Dedifferentiated amniotic fluid mesenchymal stem cell (primary cell): ENCODE measurements around the gene C9orf40.

Source experiments
- DNase-seq: peaks from one replicate; pipeline ENCODE4 v3.0.0-alpha.2; 2016; ENCODE audit errors: extremely low spot score

Gene C9orf40

GRCh38 chr9:74952201-74953151 lies at the start of gene C9orf40:
Gene C9orf40 (minus strand): TSS chr9:74952912. CDS start chr9:74952611, 301 bp downstream.
- DNase-seq, result peak; percentile 81

GRCh38 chr9:75001719-75002421 lies 49.2 kb upstream of the C9orf40 start:
- DNase-seq, result peak; percentile 81

GRCh38 chr9:75000835-75001234 lies 48.1 kb upstream of the C9orf40 start:
- no peak for DNase-seq

GRCh38 chr9:74985041-74985440 lies 32.3 kb upstream of the C9orf40 start:
- no peak for DNase-seq

GRCh38 chr9:74983709-74984108 lies 31.0 kb upstream of the C9orf40 start:
- DNase-seq, result no peak

GRCh38 chr9:74979844-74980243 lies 27.1 kb upstream of the C9orf40 start:
- no peak for DNase-seq

GRCh38 chr9:74977287-74977686 lies 24.6 kb upstream of the C9orf40 start:
- DNase-seq, result no peak

GRCh38 chr9:74975538-74975937 lies 22.8 kb upstream of the C9orf40 start:
- no peak for DNase-seq

- DNase-seq, result no peak
Measured at GRCh38 chr9:74974558-74974957, 21.8 kb upstream of the C9orf40 start.

- DNase-seq, result no peak
Measured at GRCh38 chr9:74973714-74974113, 21.0 kb upstream of the C9orf40 start.

- no peak for DNase-seq
Measured at GRCh38 chr9:74963056-74963455, 10.3 kb upstream of the C9orf40 start.

GRCh38 chr9:74961496-74961895 lies 8.8 kb upstream of the C9orf40 start:
- no peak for DNase-seq

GRCh38 chr9:74960561-74960960 lies 7.8 kb upstream of the C9orf40 start:
- DNase-seq, result peak; percentile 25

GRCh38 chr9:74958587-74958986 lies 5.9 kb upstream of the C9orf40 start:
- DNase-seq, result no peak

GRCh38 chr9:74953235-74953751 lies 581 bp upstream of the C9orf40 start:
- no peak for DNase-seq

- DNase-seq, result no peak
Measured at GRCh38 chr9:74951725-74952151, 974 bp downstream of the C9orf40 start.

GRCh38 chr9:74951107-74951720 lies 1.5 kb downstream of the C9orf40 start:
- DNase-seq, result no peak

- no peak for DNase-seq
Measured at GRCh38 chr9:74949859-74950855, 2.6 kb downstream of the C9orf40 start.

GRCh38 chr9:74948937-74949336 lies 3.8 kb downstream of the C9orf40 start:
- DNase-seq, result no peak

- no peak for DNase-seq
Measured at GRCh38 chr9:74946686-74947085, 6.0 kb downstream of the C9orf40 start.

- DNase-seq, result no peak
Measured at GRCh38 chr9:74942801-74943200, 9.9 kb downstream of the C9orf40 start.
